A549 (cell line): ENCODE data around the gene TMEM164. TPM values are rescaled to one million over a fixed set of nuclear protein-coding genes. Genes with fewer than 3 reads are reported as not detected.
"Not testable (repeated sequence)": the region's sequence is repeated elsewhere in the genome, so short reads cannot be mapped to it uniquely, and the experiment has no call there.

ENCODE experiments used
- ATAC-seq, 2 experiments: fragments of 200-7000 bp in 1 of 2; fragments of >200 bp in 1 of 2; cut with Nextera tagmentation in 1 of 2; cut with Tn5 transposase in 1 of 2; 3 replicates each; pipeline versions ENCODE4 v1.8.0 to v1.9.1; 2018 to 2020; ENCODE audit warnings: mild to moderate bottlenecking in 1 of 2, moderate library complexity in 1 of 2
- CTCF ChIA-PET: fragments of 300-600 bp; sonication (Branson Sonifier 250); formaldehyde crosslinking; extraction: SDS; loops from one replicate; lab custom pipeline; 2021; ENCODE audit warnings: antibody characterized with exemption, inconsistent platforms; lab: Yijun Ruan, JAX
- POLR2A ChIA-PET: fragments of 350-600 bp; formaldehyde crosslinking; extraction: SDS; loops from one replicate; lab custom pipeline; 2021; ENCODE audit warnings: antibody characterized with exemption, inconsistent platforms; lab: Yijun Ruan, JAX
- DNase-seq, 2 experiments: peaks; one replicate each; pipeline versions ENCODE4 v3.0.0 to v3.0.0-alpha.2; 2011 to 2016; ENCODE audit warnings: low read depth in 1 of 2, low spot score in 1 of 2
- FAIRE-seq: peaks from 2 replicates; lab custom pipeline; 2011; peaks lifted over from hg19 to GRCh38; lab: Jason Lieb, UNC
- H3K27ac ChIP-seq, 2 experiments: fragments of >200 bp; sonication (Bioruptor Twin); formaldehyde crosslinking; 3 replicates each; pipeline ENCODE4 v1.5.1; 2016 to 2017
- H3K4me1 ChIP-seq: fragments of >200 bp; sonication (Bioruptor Twin); formaldehyde crosslinking; 3 replicates; pipeline ENCODE4 v1.6.1; 2016
- H3K4me2 ChIP-seq: fragments of >200 bp; sonication (Bioruptor Twin); formaldehyde crosslinking; 3 replicates; pipeline ENCODE4 v1.6.1; 2016
- H3K4me3 ChIP-seq: fragments of >200 bp; sonication (Bioruptor Twin); formaldehyde crosslinking; 3 replicates; pipeline ENCODE4 v1.5.1; 2016
- H3K9me3 ChIP-seq: fragments of >200 bp; sonication (Bioruptor Twin); formaldehyde crosslinking; 3 replicates; pipeline ENCODE4 v1.6.1; 2016
- CEBPB ChIP-seq, 2 experiments: fragments of >200 bp in 1 of 2; sonication (Bioruptor Twin) in 1 of 2; formaldehyde crosslinking in 1 of 2; IDR thresholded peaks; 2 replicates each; pipeline ENCODE4 v1.6.1; 2012 to 2016
- EHMT2 ChIP-seq: fragments of 200-600 bp; sonication (generic); IDR thresholded peaks from 2 replicates; pipeline ENCODE4 v1.6.1; 2016; ENCODE audit warnings: antibody characterized with exemption, low read depth, mild to moderate bottlenecking, moderate library complexity
- EP300 ChIP-seq, 2 experiments: fragments of >200 bp; sonication (Bioruptor Twin); formaldehyde crosslinking; IDR thresholded peaks; 2 replicates in 1 of 2; 3 replicates in 1 of 2; pipeline ENCODE4 v1.6.1; 2016 to 2017
- FOXS1 ChIP-seq: fragments of 250-450 bp; sonication (Bioruptor Pico); IDR thresholded peaks from 2 replicates; pipeline ENCODE4 v1.5.0; 2020; ENCODE audit warnings: mild to moderate bottlenecking, moderate library complexity
- GATA3 ChIP-seq: IDR thresholded peaks from 2 replicates; pipeline ENCODE4 v1.6.1; 2012; ENCODE audit warnings: borderline replicate concordance
- HOXA7 ChIP-seq: fragments of 250-450 bp; sonication (Bioruptor Pico); IDR thresholded peaks from 2 replicates; pipeline ENCODE4 v1.5.0; 2020; ENCODE audit warnings: mild to moderate bottlenecking, moderate library complexity
- HOXB13 ChIP-seq: fragments of 250-450 bp; sonication (Bioruptor Pico); IDR thresholded peaks from 2 replicates; pipeline ENCODE4 v1.5.0; 2020; ENCODE audit warnings: low read depth, mild to moderate bottlenecking, moderate library complexity
- MAFK ChIP-seq: fragments of 450-650 bp; IDR thresholded peaks from 2 replicates; pipeline ENCODE4 v1.6.1; 2014; ENCODE audit not compliant: partially characterized antibody
- RFX5 ChIP-seq: fragments of 450-650 bp; IDR thresholded peaks from 2 replicates; pipeline ENCODE4 v1.7.1; 2014; ENCODE audit warnings: antibody characterized with exemption, mild to moderate bottlenecking, moderate library complexity
- SMC3 ChIP-seq: fragments of >200 bp; sonication (Bioruptor Twin); formaldehyde crosslinking; IDR thresholded peaks from 3 replicates; pipeline ENCODE4 v1.6.1; 2018; ENCODE audit warnings: inconsistent platforms
- TFCP2L1 ChIP-seq: fragments of 250-450 bp; sonication (Bioruptor Pico); IDR thresholded peaks from 2 replicates; pipeline ENCODE4 v1.5.0; 2021; ENCODE audit warnings: mild to moderate bottlenecking
- ZC3H11A ChIP-seq: fragments of 450-650 bp; IDR thresholded peaks from 2 replicates; pipeline ENCODE4 v1.6.1; 2014; ENCODE audit warnings: antibody characterized with exemption, mild to moderate bottlenecking
- ZSCAN20 ChIP-seq: fragments of 250-450 bp; sonication (Bioruptor Pico); IDR thresholded peaks from 2 replicates; pipeline ENCODE4 v1.8.0; 2022; ENCODE audit warnings: mild to moderate bottlenecking, moderate library complexity
- WGBS: methylation state at CpG from one replicate; pipeline ENCODE4 v1.1.6; 2017; ENCODE audit errors: missing lambda C conversion rate; 5-methylcytosine and 5-hydroxymethylcytosine counted together
- polyA plus RNA-seq, 4 experiments: library from polyadenylated mRNA; depleted of rRNA in 3 of 4; stranded (reverse); fragments of >200 nt; fragmentation: RNase III in 1 of 4; extraction: RNeasy Plus Mini Kit Qiagen cat#74134 plus additional on column Dnase treatment in 1 of 4; gene quantifications; 2 replicates in 3 of 4; 3 replicates in 1 of 4; pipeline ENCODE4 v1.2.3, GENCODE V29; 2011 to 2017
- TF ChIP-seq, protein P1 (sequence below): fragments of 450-650 bp; IDR thresholded peaks from 2 replicates; pipeline ENCODE4 v1.6.1; 2014; ENCODE audit warnings: antibody characterized with exemption
- TF ChIP-seq, protein P2 (sequence below): IDR thresholded peaks from 2 replicates; pipeline ENCODE4 v1.6.1; 2012
- TF ChIP-seq, protein P3 (sequence below): fragments of >200 bp; sonication (Bioruptor Twin); formaldehyde crosslinking; IDR thresholded peaks from 2 replicates; pipeline ENCODE4 v1.6.1; 2016

The TMEM164 gene
- polyA plus RNA-seq, 2 of the 4 experiments (the other 2 are of a cell fraction), result 32.0 to 43.7 TPM

DNA sequence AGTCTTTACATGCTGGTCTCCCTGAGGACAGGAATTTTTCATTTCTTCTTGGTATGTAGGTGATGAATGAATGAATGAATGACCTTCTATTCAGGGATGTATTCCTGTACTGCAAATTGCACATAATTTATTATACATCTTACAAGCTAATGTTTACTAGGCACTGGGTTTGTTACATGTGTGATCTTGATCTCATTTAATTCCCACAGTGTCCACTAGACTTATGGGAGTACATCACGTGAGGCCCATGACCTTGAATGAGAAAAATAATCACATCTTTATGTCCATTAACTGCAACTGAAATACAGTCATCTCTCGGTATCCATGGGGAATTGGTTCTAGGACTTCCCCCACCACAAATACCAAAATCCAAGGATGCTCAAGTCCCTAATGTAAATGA is 150.3 kb downstream of the TMEM164 start:
- CTCF ChIA-PET, result interaction anchor here (1.2 to 34.7 kb wide), 3 partner anchors 8 to 260 kb away, joined by 4 to 848 read pairs (median 4); no protein-coding TSS in a partner anchor
- Histone ChIP-seq H3K4me2 (no peak overlapping the region), H3K4me1 (peaks cover 12% of the 10 kb centered on the region; the same call in 2 of the 3 replicates), H3K9me3 (no peaks in the 10 kb centered on the region), H3K4me3 (no peak overlapping the region), H3K27ac (no peak overlapping the region)
- FAIRE-seq (peak; percentile 77), DNase-seq (no peak), ATAC-seq (no peak)
- TF ChIP-seq, protein P1, sequence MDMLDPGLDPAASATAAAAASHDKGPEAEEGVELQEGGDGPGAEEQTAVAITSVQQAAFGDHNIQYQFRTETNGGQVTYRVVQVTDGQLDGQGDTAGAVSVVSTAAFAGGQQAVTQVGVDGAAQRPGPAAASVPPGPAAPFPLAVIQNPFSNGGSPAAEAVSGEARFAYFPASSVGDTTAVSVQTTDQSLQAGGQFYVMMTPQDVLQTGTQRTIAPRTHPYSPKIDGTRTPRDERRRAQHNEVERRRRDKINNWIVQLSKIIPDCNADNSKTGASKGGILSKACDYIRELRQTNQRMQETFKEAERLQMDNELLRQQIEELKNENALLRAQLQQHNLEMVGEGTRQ, result no peak
- POLR2A ChIA-PET, result no interaction called here
- 85% methylated on average over 2 of the region's 2 CpGs for WGBS

DNA sequence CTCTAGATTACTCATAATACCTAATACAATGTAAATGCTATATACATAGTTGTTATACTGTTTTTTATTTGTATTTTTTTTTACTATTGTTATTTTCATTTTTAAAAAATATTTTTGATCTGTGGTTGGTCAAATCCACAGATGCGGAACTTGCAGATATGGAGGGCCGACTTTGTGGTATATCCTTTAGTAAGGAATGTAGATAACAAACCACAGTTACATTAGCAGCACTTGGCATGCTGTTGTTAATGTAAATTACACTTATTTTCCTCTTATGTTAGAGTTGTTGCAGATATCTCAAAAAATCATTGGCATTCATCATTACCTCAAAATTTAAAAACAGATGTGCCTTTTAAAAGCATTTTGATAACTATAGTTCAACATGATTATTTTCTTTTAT is 151.0 kb downstream of the TMEM164 start:
- DNase-seq (no peak), FAIRE-seq (peak; percentile 95), ATAC-seq (no peak)
- H3K9me3 ChIP-seq, result no peaks in the 10 kb centered on the region
- TF ChIP-seq EP300 (IDR thresholded peaks at IDR 0.05) (no peak), TFCP2L1 (CRISPR knock-in tag) (no peak)
- H3K4me2 ChIP-seq, result no peak overlapping the region
- peaks cover 12% of the 10 kb centered on the region; the same call in 2 of the 3 replicates for H3K4me1 ChIP-seq
- WGBS, result 92% methylated on average over 2 of the region's 2 CpGs
- H3K4me3 ChIP-seq, result no peak overlapping the region
- CTCF ChIA-PET, result interaction anchor here (1.5 to 34.7 kb wide), 3 partner anchors 8 to 260 kb away, joined by 4 to 848 read pairs (median 66); no protein-coding TSS in a partner anchor
- POLR2A ChIA-PET, result no interaction called here
- H3K27ac ChIP-seq, result no peak overlapping the region

DNA sequence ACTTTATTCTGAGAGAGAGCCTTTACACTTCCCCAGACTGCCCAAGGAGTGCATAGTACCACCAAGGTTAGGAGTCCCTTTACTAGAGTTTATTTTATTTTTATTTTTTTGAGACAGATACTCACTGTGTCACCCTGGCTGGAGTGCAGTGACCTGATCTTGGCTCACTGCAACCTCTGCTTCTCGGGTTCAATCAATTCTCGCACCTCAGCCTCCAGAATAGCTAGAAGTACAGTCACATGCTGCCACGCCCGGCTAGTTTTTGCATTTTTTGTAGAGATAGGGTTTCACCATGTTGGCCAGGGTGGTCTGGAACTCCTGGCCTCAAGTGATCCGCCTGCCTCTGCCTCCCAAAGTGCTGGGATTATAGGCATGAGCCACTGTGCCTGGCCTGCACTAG is 151.4 kb downstream of the TMEM164 start:
- H3K4me2 ChIP-seq, H3K9me3 ChIP-seq, FAIRE-seq, ATAC-seq, POLR2A ChIA-PET, H3K4me3 ChIP-seq, DNase-seq: not testable (repeated sequence)
- CTCF ChIA-PET, result interaction anchor here (8.5 to 34.7 kb wide), 2 partner anchors 8 to 259 kb away, joined by 66 to 848 read pairs; no protein-coding TSS in a partner anchor
- 82% methylated on average over 4 of the region's 5 CpGs for WGBS
- peaks cover 12% of the 10 kb centered on the region; the same call in 2 of the 3 replicates for H3K4me1 ChIP-seq
- 0 out of 6 replicates have a peak overlapping the region, but pooled peaks of 1 of the 2 experiments have one; percentile 11 for H3K27ac ChIP-seq

DNA sequence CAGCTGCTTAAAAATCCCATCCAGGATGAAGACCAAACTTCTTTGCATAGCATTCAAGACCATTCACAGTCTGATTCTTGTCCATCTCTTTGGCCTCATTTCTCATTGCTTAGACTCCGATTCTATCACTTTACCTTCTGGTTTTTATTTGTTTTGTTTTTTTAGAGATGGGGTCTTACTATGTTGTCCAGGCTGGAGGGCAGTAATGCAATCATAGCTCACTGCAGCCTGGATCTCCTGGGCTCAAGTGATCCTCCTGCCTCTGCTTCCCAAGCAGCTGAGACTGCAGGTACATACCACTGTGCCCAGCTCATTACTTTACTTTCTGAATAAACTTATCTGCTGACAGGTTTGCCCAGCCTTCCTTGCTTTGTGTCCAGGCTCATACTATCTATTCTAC is 152.8 kb downstream of the TMEM164 start:
- CTCF ChIA-PET, result interaction anchor here (0.8 to 34.7 kb wide), 7 partner anchors 10 to 258 kb away, joined by 3 to 848 read pairs (median 4); no protein-coding TSS in a partner anchor
- POLR2A ChIA-PET, result no interaction called here
- no peak overlapping the region for H3K4me2 ChIP-seq
- no peaks in the 10 kb centered on the region for H3K9me3 ChIP-seq
- TF ChIP-seq TFCP2L1 (CRISPR knock-in tag) (no peak), ZC3H11A (no peak), CEBPB (IDR thresholded peaks at IDR 0.05) (no peak), GATA3 (no peak), MAFK (no peak), HOXA7 (no peak), ZSCAN20 (CRISPR knock-in tag) (no peak), SMC3 (no peak), EHMT2 (no peak), HOXB13 (CRISPR knock-in tag) (no peak), RFX5 (no peak), FOXS1 (CRISPR knock-in tag) (no peak)
- TF ChIP-seq, protein P2, sequence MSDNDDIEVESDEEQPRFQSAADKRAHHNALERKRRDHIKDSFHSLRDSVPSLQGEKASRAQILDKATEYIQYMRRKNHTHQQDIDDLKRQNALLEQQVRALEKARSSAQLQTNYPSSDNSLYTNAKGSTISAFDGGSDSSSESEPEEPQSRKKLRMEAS, result no peak
- TF ChIP-seq, protein P3, sequence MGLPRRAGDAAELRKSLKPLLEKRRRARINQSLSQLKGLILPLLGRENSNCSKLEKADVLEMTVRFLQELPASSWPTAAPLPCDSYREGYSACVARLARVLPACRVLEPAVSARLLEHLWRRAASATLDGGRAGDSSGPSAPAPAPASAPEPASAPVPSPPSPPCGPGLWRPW, result no peak
- FAIRE-seq (no peak), DNase-seq (no peak), ATAC-seq (no peak)
- no peak overlapping the region for H3K27ac ChIP-seq
- peaks cover 21% of the 10 kb centered on the region; the same call in 2 of the 3 replicates for H3K4me1 ChIP-seq
- no peak overlapping the region for H3K4me3 ChIP-seq
- 65% methylated on average over 1 of the region's 1 CpG for WGBS
